A549 (cell line): ENCODE measurements around the gene FOSL1. TPM values are rescaled to one million over a fixed set of nuclear protein-coding genes. Genes with fewer than 3 reads are reported as not detected.

Experiments
- ATAC-seq, 2 experiments: fragments of 200-7000 bp in 1 of 2; fragments of >200 bp in 1 of 2; cut with Nextera tagmentation in 1 of 2; cut with Tn5 transposase in 1 of 2; 3 replicates each; pipeline versions ENCODE4 v1.8.0 to v1.9.1; 2018 to 2020; ENCODE audit warnings: mild to moderate bottlenecking in 1 of 2, moderate library complexity in 1 of 2
- CTCF ChIA-PET: fragments of 300-600 bp; sonication (Branson Sonifier 250); formaldehyde crosslinking; extraction: SDS; loops from one replicate; lab custom pipeline; 2021; ENCODE audit warnings: antibody characterized with exemption, inconsistent platforms; lab: Yijun Ruan, JAX
- POLR2A ChIA-PET: fragments of 350-600 bp; formaldehyde crosslinking; extraction: SDS; loops from one replicate; lab custom pipeline; 2021; ENCODE audit warnings: antibody characterized with exemption, inconsistent platforms; lab: Yijun Ruan, JAX
- DNase-seq, 2 experiments: peaks; one replicate each; pipeline versions ENCODE4 v3.0.0 to v3.0.0-alpha.2; 2011 to 2016; ENCODE audit warnings: low read depth in 1 of 2, low spot score in 1 of 2
- FAIRE-seq: peaks from 2 replicates; lab custom pipeline; 2011; peaks lifted over from hg19 to GRCh38; lab: Jason Lieb, UNC
- H3K27ac ChIP-seq, 2 experiments: fragments of >200 bp; sonication (Bioruptor Twin); formaldehyde crosslinking; 3 replicates each; pipeline ENCODE4 v1.5.1; 2016 to 2017
- H3K4me1 ChIP-seq: fragments of >200 bp; sonication (Bioruptor Twin); formaldehyde crosslinking; 3 replicates; pipeline ENCODE4 v1.6.1; 2016
- H3K4me2 ChIP-seq: fragments of >200 bp; sonication (Bioruptor Twin); formaldehyde crosslinking; 3 replicates; pipeline ENCODE4 v1.6.1; 2016
- H3K4me3 ChIP-seq: fragments of >200 bp; sonication (Bioruptor Twin); formaldehyde crosslinking; 3 replicates; pipeline ENCODE4 v1.5.1; 2016
- H3K9me3 ChIP-seq: fragments of >200 bp; sonication (Bioruptor Twin); formaldehyde crosslinking; 3 replicates; pipeline ENCODE4 v1.6.1; 2016
- BHLHE40 ChIP-seq: IDR thresholded peaks from 2 replicates; pipeline ENCODE4 v1.6.1; 2012; ENCODE audit warnings: low read depth, low read length, inconsistent platforms
- CHD4 ChIP-seq: fragments of 200-600 bp; sonication (generic); IDR thresholded peaks from 2 replicates; pipeline ENCODE4 v1.6.1; 2016; ENCODE audit warnings: antibody characterized with exemption, mild to moderate bottlenecking, borderline replicate concordance
- CTCF ChIP-seq: fragments of >200 bp; sonication (Bioruptor Twin); formaldehyde crosslinking; IDR thresholded peaks from 3 replicates; pipeline ENCODE4 v1.5.1; 2016
- E2F6 ChIP-seq: IDR thresholded peaks from 2 replicates; pipeline ENCODE4 v1.6.1; 2012; ENCODE audit warnings: low read depth, borderline replicate concordance
- EHMT2 ChIP-seq: fragments of 200-600 bp; sonication (generic); IDR thresholded peaks from 2 replicates; pipeline ENCODE4 v1.6.1; 2016; ENCODE audit warnings: antibody characterized with exemption, low read depth, mild to moderate bottlenecking, moderate library complexity
- ELK1 ChIP-seq: fragments of 150-350 bp; IDR thresholded peaks from 2 replicates; pipeline ENCODE4 v1.6.1; 2014; ENCODE audit warnings: low read depth, mild to moderate bottlenecking, low read length
- FOXS1 ChIP-seq: fragments of 250-450 bp; sonication (Bioruptor Pico); IDR thresholded peaks from 2 replicates; pipeline ENCODE4 v1.5.0; 2020; ENCODE audit warnings: mild to moderate bottlenecking, moderate library complexity
- HEYL ChIP-seq: fragments of 250-450 bp; sonication (Bioruptor Pico); IDR thresholded peaks from 2 replicates; pipeline ENCODE4 v1.8.0; 2021; ENCODE audit warnings: mild to moderate bottlenecking, moderate library complexity
- JUN ChIP-seq, 2 experiments: fragments of >200 bp; sonication (Bioruptor Twin); formaldehyde crosslinking; IDR thresholded peaks; 2 replicates in 1 of 2; 3 replicates in 1 of 2; pipeline ENCODE4 v1.6.1; 2016 to 2017
- KDM1A ChIP-seq: fragments of 200-600 bp; sonication (generic); IDR thresholded peaks from 2 replicates; pipeline ENCODE4 v1.6.1; 2016; ENCODE audit warnings: low read depth, mild to moderate bottlenecking
- MAZ ChIP-seq: fragments of 150-350 bp; IDR thresholded peaks from 2 replicates; pipeline ENCODE4 v1.6.1; 2014; ENCODE audit warnings: antibody characterized with exemption, low read depth, low read length, borderline replicate concordance
- MYC ChIP-seq: IDR thresholded peaks from 2 replicates; pipeline ENCODE4 v1.6.1; 2012; ENCODE audit warnings: mild to moderate bottlenecking, inconsistent platforms, low read length, improper control_type of control experiment, borderline replicate concordance
- NFE2L2 ChIP-seq: fragments of 150-350 bp; conservative IDR thresholded peaks from 2 replicates; pipeline ENCODE4 v1.6.1; 2014; ENCODE audit warnings: low read length
- PBX3 ChIP-seq: IDR thresholded peaks from 2 replicates; pipeline ENCODE4 v1.6.1; 2012
- PHF8 ChIP-seq: fragments of 200-600 bp; sonication (generic); IDR thresholded peaks from 2 replicates; pipeline ENCODE4 v1.6.1; 2016; ENCODE audit warnings: low read depth, mild to moderate bottlenecking, antibody characterized with exemption, moderate library complexity, borderline replicate concordance
- POLR2A ChIP-seq: IDR thresholded peaks from 2 replicates; pipeline ENCODE4 v1.6.1; 2012; ENCODE audit warnings: mild to moderate bottlenecking, low read length
- RARB ChIP-seq: fragments of 250-450 bp; sonication (Bioruptor Pico); IDR thresholded peaks from 2 replicates; pipeline ENCODE4 v1.8.0; 2021; ENCODE audit warnings: mild to moderate bottlenecking, moderate library complexity
- REST ChIP-seq: fragments of 200-600 bp; sonication (generic); IDR thresholded peaks from 2 replicates; pipeline ENCODE4 v1.6.1; 2016; ENCODE audit warnings: antibody characterized with exemption, mild to moderate bottlenecking, moderate library complexity
- SMC3 ChIP-seq: fragments of >200 bp; sonication (Bioruptor Twin); formaldehyde crosslinking; IDR thresholded peaks from 3 replicates; pipeline ENCODE4 v1.6.1; 2018; ENCODE audit warnings: inconsistent platforms
- TFCP2L1 ChIP-seq: fragments of 250-450 bp; sonication (Bioruptor Pico); IDR thresholded peaks from 2 replicates; pipeline ENCODE4 v1.5.0; 2021; ENCODE audit warnings: mild to moderate bottlenecking
- USF2 ChIP-seq: fragments of 450-650 bp; IDR thresholded peaks from 2 replicates; pipeline ENCODE4 v1.6.1; 2014; ENCODE audit warnings: antibody characterized with exemption
- ZFP36 ChIP-seq: fragments of 450-650 bp; IDR thresholded peaks from 2 replicates; pipeline ENCODE4 v1.6.1; 2014; ENCODE audit warnings: borderline replicate concordance; ENCODE audit not compliant: partially characterized antibody
- WGBS: methylation state at CpG from one replicate; pipeline ENCODE4 v1.1.6; 2017; ENCODE audit errors: missing lambda C conversion rate; 5-methylcytosine and 5-hydroxymethylcytosine counted together
- polyA plus RNA-seq, 4 experiments: library from polyadenylated mRNA; depleted of rRNA in 3 of 4; stranded (reverse); fragments of >200 nt; fragmentation: RNase III in 1 of 4; extraction: RNeasy Plus Mini Kit Qiagen cat#74134 plus additional on column Dnase treatment in 1 of 4; gene quantifications; 2 replicates in 3 of 4; 3 replicates in 1 of 4; pipeline ENCODE4 v1.2.3, GENCODE V29; 2011 to 2017

FOSL1 gene
- polyA plus RNA-seq, 2 of the 4 experiments (the other 2 are of a cell fraction): 6.7 to 24.1 TPM

- DNase-seq (no peak), FAIRE-seq (no peak), ATAC-seq (no peak)
- Histone ChIP-seq H3K4me1 (no peaks in the 10 kb centered on the region), H3K4me2 (no peak overlapping the region), H3K4me3 (no peak overlapping the region), H3K9me3 (no peaks in the 10 kb centered on the region), H3K27ac (no peak overlapping the region)
- POLR2A ChIA-PET: interaction anchor here (0.8 kb wide), 1 partner anchor 11 kb away, joined by 4 read pairs; no protein-coding TSS in a partner anchor
- 80% methylated on average over 3 of the region's 3 CpGs for WGBS
- CTCF ChIA-PET: interaction anchor here (0.8 to 1.9 kb wide), 9 partner anchors 8 to 206 kb away, joined by 3 to 8 read pairs (median 3); partner anchors contain the start of genes MUS81 and SIPA1
- no peak for TF ChIP-seq KDM1A
- TF ChIP-seq CHD4: no peak
- TF ChIP-seq CTCF: no peak
- TF ChIP-seq MYC: no peak
- TF ChIP-seq BHLHE40: no peak
- TF ChIP-seq USF2: no peak
- no peak for TF ChIP-seq HEYL
Observed at GRCh38 chr11:65843811-65844210, 56.4 kb downstream of the FOSL1 start.

- ATAC-seq: no peak
- H3K4me2 ChIP-seq: no peak overlapping the region
- WGBS: 77% methylated on average over 4 of the region's 4 CpGs
- no peak overlapping the region for H3K27ac ChIP-seq
- H3K9me3 ChIP-seq: no peaks in the 10 kb centered on the region
- no peak for TF ChIP-seq PHF8
- TF ChIP-seq PBX3: no peak
- no peak for TF ChIP-seq FOXS1 (CRISPR knock-in tag)
- no peak for TF ChIP-seq EHMT2
- no peak for TF ChIP-seq JUN (IDR thresholded peaks at IDR 0.05)
- TF ChIP-seq TFCP2L1 (CRISPR knock-in tag): no peak
- TF ChIP-seq ELK1: no peak
- TF ChIP-seq POLR2A: no peak
- TF ChIP-seq RARB (CRISPR knock-in tag): no peak
- TF ChIP-seq SMC3: no peak
- no peak for TF ChIP-seq REST
- no peak for TF ChIP-seq E2F6
- TF ChIP-seq NFE2L2: no peak
- TF ChIP-seq ZFP36: no peak
- no peak for TF ChIP-seq MAZ
- TF ChIP-seq, all 56 proteins: peak for 0
- POLR2A ChIA-PET: no interaction called here
- Histone ChIP-seq H3K4me1 (no peaks in the 10 kb centered on the region), H3K4me3 (no peak overlapping the region)
- FAIRE-seq (no peak), DNase-seq (no peak)
- CTCF ChIA-PET: interaction anchor here (1.0 kb wide), 1 partner anchor 23 kb away, joined by 6 read pairs; no protein-coding TSS in a partner anchor
Observed at GRCh38 chr11:65842144-65842543, 58.0 kb downstream of the FOSL1 start.
